SK-N-MC (cell line): ENCODE measurements around the gene GLOD4.

Experiments
- FOXP2 ChIP-seq: optimal IDR thresholded peaks from 2 replicates; pipeline ENCODE3; 2011; ENCODE audit warnings: mild to moderate bottlenecking, moderate library complexity; ENCODE audit not compliant: insufficient read depth; ENCODE audit errors: extremely low read length, control extremely low read depth
- POLR2AphosphoS5 ChIP-seq: IDR thresholded peaks from 2 replicates; pipeline ENCODE4 v1.6.1; 2012; ENCODE audit warnings: mild to moderate bottlenecking, low read depth, low read length, borderline replicate concordance

GRCh38 chr17:726271-726919 is 55.7 kb downstream of the GLOD4 start:
- TF ChIP-seq POLR2AphosphoS5: no peak
- no peak for TF ChIP-seq FOXP2
